ENCODE measurements around the gene SMG9.

The SMG9 gene

DNA sequence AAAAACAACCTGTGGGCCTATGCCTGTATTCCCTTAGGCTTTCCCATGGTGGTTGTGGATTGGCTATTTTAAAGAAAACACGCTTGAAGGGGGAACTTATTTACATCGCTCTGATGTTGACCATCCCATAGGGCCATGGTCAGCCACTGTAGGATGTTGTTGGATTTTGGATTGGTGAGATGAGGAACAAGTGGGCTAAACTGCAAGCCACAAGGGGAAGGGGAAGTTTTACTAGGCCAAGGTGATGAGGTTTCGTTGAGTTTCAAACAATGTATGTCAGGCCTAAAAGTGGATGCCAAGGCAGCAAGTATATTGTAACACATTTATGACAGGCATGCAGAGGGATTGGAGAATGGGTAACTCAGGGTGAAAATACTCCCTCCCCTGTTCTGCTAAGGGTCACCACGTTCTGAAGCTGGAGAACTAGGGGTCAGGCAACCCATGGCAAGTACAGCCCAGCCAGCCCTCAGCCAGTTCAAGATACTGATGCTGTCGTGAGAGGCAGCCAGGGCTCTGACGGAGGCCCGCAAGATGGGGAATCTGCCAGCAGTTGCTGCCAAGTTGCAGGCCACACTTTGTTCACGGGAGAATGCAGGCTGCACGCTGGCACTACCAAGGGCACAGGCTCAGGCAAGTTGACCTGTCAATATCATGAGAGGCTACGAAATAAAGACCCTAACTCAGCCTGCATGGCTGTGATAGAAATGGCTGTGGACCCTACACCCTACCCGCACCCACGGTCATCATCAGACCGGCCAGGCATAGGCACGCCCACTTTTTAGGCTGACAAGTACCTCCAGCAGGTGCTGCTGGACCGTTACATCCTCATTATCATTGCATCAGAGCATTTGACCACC, 27.8 kb downstream of the SMG9 start:
- in situ Hi-C loops (cut with MboI; ENCODE audit: low sequenced_read_pairs) = no loop called here

DNA sequence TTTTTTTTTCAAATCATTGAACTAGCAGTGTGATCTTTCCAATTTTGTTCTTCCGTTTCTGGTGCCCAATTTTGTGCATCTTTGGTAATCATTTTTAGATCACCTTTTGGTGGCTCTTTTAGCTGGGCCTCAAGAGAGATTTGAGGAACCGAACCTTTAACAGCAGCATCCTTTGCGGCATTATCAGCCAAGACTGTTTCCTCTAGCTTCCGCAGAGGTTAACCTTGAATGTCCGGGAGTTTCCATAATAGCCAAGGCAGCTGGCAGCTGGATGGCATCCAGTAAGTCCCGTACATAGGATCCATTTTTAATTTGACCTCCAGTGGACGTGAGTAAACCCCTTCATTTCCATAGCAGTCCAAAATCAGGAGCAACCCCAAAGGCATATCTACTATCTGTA, 29.3 kb downstream of the SMG9 start:
- in situ Hi-C loops (cut with MboI; ENCODE audit: low sequenced_read_pairs) = no loop called here

GRCh38 chr19:43724896-43725295, 29.9 kb downstream of the SMG9 start:
- in situ Hi-C loops (cut with MboI; ENCODE audit: low sequenced_read_pairs) = no loop called here

DNA sequence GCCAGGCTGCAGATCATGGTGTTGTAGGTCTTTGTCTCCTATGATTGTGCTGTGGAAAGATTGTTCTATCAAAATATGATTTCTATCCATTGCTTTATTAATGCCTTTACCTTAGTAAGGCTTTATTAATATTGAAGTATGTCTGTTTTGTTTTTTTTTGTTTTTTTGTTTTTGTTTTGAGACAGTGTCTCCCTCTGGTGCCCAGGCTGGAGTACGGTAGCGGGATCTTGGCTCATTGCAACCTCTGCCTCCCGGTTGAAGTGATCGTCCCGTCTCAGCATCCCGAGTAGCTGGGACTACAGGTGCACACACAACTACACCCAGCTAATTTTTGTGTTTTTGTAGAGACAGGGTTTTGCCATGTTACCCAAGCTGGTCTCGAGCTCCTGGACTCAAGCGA, 31.2 kb downstream of the SMG9 start:
- in situ Hi-C loops (cut with MboI; ENCODE audit: low sequenced_read_pairs) = no loop called here

DNA sequence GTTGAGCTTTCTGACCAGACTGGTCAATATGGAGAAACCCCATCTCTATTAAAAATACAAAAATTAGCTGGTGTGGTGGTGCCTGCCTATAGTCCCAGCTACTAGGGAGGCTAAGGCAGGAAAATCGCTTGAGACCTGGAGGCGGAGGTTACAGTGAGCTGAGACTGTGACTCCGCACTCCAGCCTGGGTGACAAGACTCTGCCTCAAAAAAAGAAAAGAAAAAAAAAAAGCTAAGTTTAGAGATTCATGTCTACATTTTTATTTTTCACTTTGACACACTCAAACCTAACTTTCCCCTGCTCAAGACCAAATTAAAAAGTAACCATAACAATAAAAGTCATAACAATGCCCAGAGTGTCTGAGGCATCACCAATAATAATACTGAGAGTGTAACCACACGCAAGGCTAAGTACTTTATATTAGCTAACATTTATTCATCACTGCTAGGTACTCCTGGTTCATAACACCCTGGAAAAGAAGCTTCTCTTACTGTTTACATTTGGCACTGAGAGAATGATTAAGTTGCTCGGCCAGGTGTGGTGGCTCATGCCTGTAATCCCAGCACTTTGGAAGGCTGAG, 33.2 kb downstream of the SMG9 start:
- in situ Hi-C loops (cut with MboI; ENCODE audit: low sequenced_read_pairs) = no loop called here

- in situ Hi-C loops (cut with MboI; ENCODE audit: low sequenced_read_pairs) = no loop called here
Measured at GRCh38 chr19:43720936-43721335, 33.8 kb downstream of the SMG9 start.

GRCh38 chr19:43719918-43720317, 34.8 kb downstream of the SMG9 start:
- in situ Hi-C loops (cut with MboI; ENCODE audit: low sequenced_read_pairs) = no loop called here

GRCh38 chr19:43719378-43719868, 35.3 kb downstream of the SMG9 start:
- in situ Hi-C loops (cut with MboI; ENCODE audit: low sequenced_read_pairs) = no loop called here

GRCh38 chr19:43718627-43719377, 36.0 kb downstream of the SMG9 start:
- in situ Hi-C loops (cut with MboI; ENCODE audit: low sequenced_read_pairs) = no loop called here

- in situ Hi-C loops (cut with MboI; ENCODE audit: low sequenced_read_pairs) = no loop called here
Measured at GRCh38 chr19:43715776-43716175, 39.0 kb downstream of the SMG9 start, which contains the start of gene IRGC. TSS of gene IRGC (plus strand) at chr19:43716076. CDS start at chr19:43718559, 2,483 bp downstream.

DNA sequence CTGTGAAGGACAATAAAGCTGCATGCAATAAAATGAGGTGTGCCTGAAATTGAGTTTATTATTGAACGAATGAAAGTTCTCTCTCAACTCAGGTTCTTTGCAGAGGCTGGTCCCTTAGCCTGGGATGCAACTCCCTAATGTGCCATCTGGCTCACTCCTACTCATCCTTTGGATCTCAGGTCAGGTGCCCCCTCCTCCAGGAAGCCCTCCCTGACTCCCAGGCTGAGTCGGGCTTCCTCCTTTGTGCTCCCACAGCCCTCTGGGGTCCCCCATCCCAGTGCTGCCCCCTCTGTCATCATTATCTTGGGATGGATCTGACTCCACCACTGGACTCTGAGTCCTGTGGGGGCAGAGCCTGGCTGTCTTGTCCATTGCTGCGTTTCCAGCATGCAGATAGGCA, 41.6 kb downstream of the SMG9 start:
- in situ Hi-C loops (cut with MboI; ENCODE audit: low sequenced_read_pairs) = no loop called here

GRCh38 chr19:43711751-43712355, 42.9 kb downstream of the SMG9 start:
- in situ Hi-C loops (cut with MboI; ENCODE audit: low sequenced_read_pairs) = no loop called here

- in situ Hi-C loops (cut with MboI; ENCODE audit: low sequenced_read_pairs) = no loop called here
Measured at GRCh38 chr19:43708716-43709115, 46.0 kb downstream of the SMG9 start.

- in situ Hi-C loops (cut with MboI; ENCODE audit: low sequenced_read_pairs) = no loop called here
Measured at GRCh38 chr19:43707158-43707712, 47.5 kb downstream of the SMG9 start.

GRCh38 chr19:43705729-43706128, 49.0 kb downstream of the SMG9 start:
- in situ Hi-C loops (cut with MboI; ENCODE audit: low sequenced_read_pairs) = no loop called here

DNA sequence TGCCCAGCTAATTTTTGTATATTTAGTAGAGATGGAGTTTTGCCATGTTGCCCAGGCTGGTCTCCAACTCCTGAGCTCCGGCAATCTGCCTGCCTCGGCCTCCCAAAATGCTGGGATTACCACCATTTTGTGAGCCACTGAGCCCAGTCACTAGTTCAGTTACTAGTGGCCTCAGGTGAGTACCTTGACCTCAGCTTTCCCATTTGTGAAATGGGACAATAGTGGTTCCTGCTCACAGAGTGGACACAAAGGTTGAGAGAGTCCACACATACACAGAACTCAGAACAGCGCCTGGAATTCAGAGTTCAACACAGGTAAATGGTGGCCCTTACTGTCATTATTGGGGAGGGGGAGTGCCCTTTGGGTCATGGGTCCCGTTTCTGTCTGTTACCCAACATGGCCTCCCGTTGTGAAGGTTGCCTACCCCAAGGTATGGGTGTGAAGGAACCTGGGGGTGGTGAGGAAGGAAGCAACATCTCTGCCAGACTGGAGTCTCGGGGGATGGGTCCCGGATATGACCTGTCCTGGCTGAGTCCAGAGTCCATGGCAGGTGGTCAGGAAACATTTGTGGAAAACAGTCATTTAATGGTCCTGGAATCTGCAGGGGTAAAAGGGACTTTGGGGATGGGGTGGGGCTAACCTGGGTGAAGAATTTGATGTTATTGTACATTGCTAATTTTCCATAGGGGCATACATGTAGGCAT, 50.6 kb downstream of the SMG9 start:
- in situ Hi-C loops (cut with MboI; ENCODE audit: low sequenced_read_pairs) = no loop called here

GRCh38 chr19:43700395-43701000, 54.3 kb downstream of the SMG9 start:
- in situ Hi-C loops (cut with MboI; ENCODE audit: low sequenced_read_pairs) = no loop called here

GRCh38 chr19:43699506-43700394, 55.0 kb downstream of the SMG9 start:
- in situ Hi-C loops (cut with MboI; ENCODE audit: low sequenced_read_pairs) = no loop called here

GRCh38 chr19:43697295-43697694, 57.5 kb downstream of the SMG9 start:
- in situ Hi-C loops (cut with MboI; ENCODE audit: low sequenced_read_pairs) = no loop called here
